Neural crest cell (in vitro differentiated cells): ENCODE measurements around the gene CSF1R. TPM values are rescaled to one million over a fixed set of nuclear protein-coding genes. Genes with fewer than 3 reads are reported as not detected.

Experiments used
- DNase-seq: peaks from one replicate; pipeline ENCODE4 v3.0.0; 2021; ENCODE audit warnings: low read depth, mixed read lengths, low spot score
- H3K27ac Mint-ChIP-seq: one replicate; pipeline ENCODE4 v1.8.0; 2021; ENCODE audit warnings: mild to moderate bottlenecking, mixed read lengths; ENCODE audit not compliant: unreplicated experiment
- H3K27me3 Mint-ChIP-seq: 2 replicates; pipeline ENCODE4 v1.8.0; 2021; ENCODE audit warnings: low read depth, mild to moderate bottlenecking, mixed read lengths
- H3K36me3 Mint-ChIP-seq: 2 replicates; pipeline ENCODE4 v1.8.0; 2021; ENCODE audit warnings: low read depth, mild to moderate bottlenecking, mixed read lengths
- H3K4me1 Mint-ChIP-seq: 2 replicates; pipeline ENCODE4 v1.8.0; 2021; ENCODE audit warnings: mixed read lengths
- H3K4me3 Mint-ChIP-seq: one replicate; pipeline ENCODE4 v1.8.0; 2021; ENCODE audit warnings: mild to moderate bottlenecking, mixed read lengths
- H3K9me3 Mint-ChIP-seq: 2 replicates; pipeline ENCODE4 v1.8.0; 2021; ENCODE audit warnings: mixed read lengths
- CTCF ChIP-seq: fragments of 200-600 bp; sonication (generic); conservative IDR thresholded peaks from 2 replicates; pipeline ENCODE4 v1.5.0; 2021; ENCODE audit warnings: antibody characterized with exemption, mild to moderate bottlenecking
- total RNA-seq: library from RNA; stranded (reverse); gene quantifications from 2 replicates; pipeline ENCODE4 v1.2.1, GENCODE V29; 2021

The CSF1R gene
- total RNA-seq, 1 donor from 2014 or later = not detected

- Mint-ChIP-seq H3K27ac (no peak overlapping the region), H3K4me3 (no peak overlapping the region), H3K9me3 (no peaks in the 10 kb centered on the region), H3K4me1 (no peaks in the 10 kb centered on the region), H3K27me3 (no peaks in the 10 kb centered on the region), H3K36me3 (no peaks in the 10 kb centered on the region)
- TF ChIP-seq CTCF = no peak
- DNase-seq = no peak
Measured at GRCh38 chr5:150120062-150120441, 33.7 kb upstream of the CSF1R start.

- H3K4me3 Mint-ChIP-seq = no peak overlapping the region
- DNase-seq = no peak
- no peaks in the 10 kb centered on the region for H3K36me3 Mint-ChIP-seq
- no peaks in the 10 kb centered on the region for H3K4me1 Mint-ChIP-seq
- H3K9me3 Mint-ChIP-seq = no peaks in the 10 kb centered on the region
- H3K27ac Mint-ChIP-seq = peak overlapping the region; percentile 28
- no peaks in the 10 kb centered on the region for H3K27me3 Mint-ChIP-seq
- TF ChIP-seq CTCF = no peak
Measured at GRCh38 chr5:150119421-150120061, 33.2 kb upstream of the CSF1R start.

GRCh38 chr5:150118561-150119229 is 32.3 kb upstream of the CSF1R start:
- H3K4me1 Mint-ChIP-seq = no peaks in the 10 kb centered on the region
- no peak overlapping the region for H3K4me3 Mint-ChIP-seq
- no peaks in the 10 kb centered on the region for H3K9me3 Mint-ChIP-seq
- no peak for DNase-seq
- H3K27me3 Mint-ChIP-seq = no peaks in the 10 kb centered on the region
- no peak overlapping the region for H3K27ac Mint-ChIP-seq
- no peak for TF ChIP-seq CTCF
- no peaks in the 10 kb centered on the region for H3K36me3 Mint-ChIP-seq

- Mint-ChIP-seq H3K4me1 (no peaks in the 10 kb centered on the region), H3K27ac (no peak overlapping the region), H3K4me3 (no peak overlapping the region), H3K36me3 (no peaks in the 10 kb centered on the region), H3K27me3 (no peaks in the 10 kb centered on the region), H3K9me3 (no peaks in the 10 kb centered on the region)
- no peak for TF ChIP-seq CTCF
- DNase-seq = no peak
Measured at GRCh38 chr5:150117945-150118560, 31.7 kb upstream of the CSF1R start.

- DNase-seq = no peak
- no peak for TF ChIP-seq CTCF
- no peaks in the 10 kb centered on the region for H3K9me3 Mint-ChIP-seq
Measured at GRCh38 chr5:150116667-150117400, 30.5 kb upstream of the CSF1R start.

More at GRCh38 chr5:150116667-150117400, 30.5 kb upstream of the CSF1R start:
- no peak overlapping the region for H3K4me3 Mint-ChIP-seq
- H3K27me3 Mint-ChIP-seq = no peaks in the 10 kb centered on the region
- H3K27ac Mint-ChIP-seq = no peak overlapping the region
- no peaks in the 10 kb centered on the region for H3K36me3 Mint-ChIP-seq
- H3K4me1 Mint-ChIP-seq = peaks cover 6% of the 10 kb centered on the region
